Body of pancreas (tissue), 4 donors: Measurements from ENCODE around the gene IER5. TPM values are rescaled to one million over a fixed set of nuclear protein-coding genes. Genes with fewer than 3 reads are reported as not detected.

Experiments
- ATAC-seq: fragments of 150-250 bp; one replicate; pipeline ENCODE4 v1.9.1; 2016
- DNase-seq, 4 donors: peaks; one replicate each; pipeline ENCODE4 v3.0.0-alpha.2; 2019
- H3K27ac ChIP-seq, 4 donors: fragments of 200-600 bp; sonication (generic); 1 replicate in 3 of 4; 2 replicates in 1 of 4; pipeline versions ENCODE4 v1.5.1 to v1.6.1; 2016 to 2019; ENCODE audit warnings: mild to moderate bottlenecking in 1 of 4, mixed read lengths in 1 of 4, moderate library complexity in 1 of 4
- H3K27me3 ChIP-seq, 2 donors: fragments of 200-600 bp; sonication (generic); one replicate each; pipeline ENCODE4 v1.6.0; 2016; ENCODE audit warnings: mild to moderate bottlenecking in 1 of 2
- H3K36me3 ChIP-seq, 2 donors: fragments of 200-600 bp; sonication (generic); replicated peaks in 1 of 2; 2 replicates each; pipeline ENCODE4 v1.5.1; 2016; ENCODE audit warnings: low read depth in 2 of 2; ENCODE audit not compliant: insufficient read depth in 1 of 2
- H3K4me1 ChIP-seq: fragments of 200-600 bp; sonication (generic); one replicate; pipeline ENCODE4 v1.6.0; 2016
- H3K4me3 ChIP-seq, 2 donors: fragments of 200-600 bp; sonication (generic); 1 replicate in 1 of 2; 2 replicates in 1 of 2; pipeline ENCODE4 v1.5.1; 2016 to 2019
- H3K9me3 ChIP-seq, 3 donors: fragments of 200-600 bp; sonication (generic); 1 replicate in 2 of 3; 2 replicates in 1 of 3; pipeline ENCODE4 v1.5.1; 2016
- POLR2A ChIP-seq, 3 donors: fragments of 450-650 bp; IDR thresholded peaks; one replicate each; pipeline ENCODE4 v1.6.1; 2016; ENCODE audit warnings: antibody characterized with exemption in 3 of 3, mild to moderate bottlenecking in 2 of 3
- WGBS, 2 donors: methylation state at CpG; one replicate each; pipeline ENCODE4 v1.1.5; 2017; 5-methylcytosine and 5-hydroxymethylcytosine counted together
- intact Hi-C: fragments of 100-400 bp; cut with DNase I; formaldehyde crosslinking; loops from one replicate; pipeline ENCODE4 v1.15.1; 2023
- total RNA-seq, 2 donors: library from RNA; depleted of rRNA; stranded (reverse); fragments of >200 nt; gene quantifications; one replicate each; pipeline ENCODE4 v1.1.0, GENCODE V29; 2016
- TF ChIP-seq, protein P1 (sequence below), 7 experiments: fragments of 450-650 bp in 4 of 7; fragments of 200-600 bp in 3 of 7; sonication (generic) in 3 of 7; IDR thresholded peaks; one replicate each; pipeline ENCODE4 v1.5.1; 2016 to 2019; ENCODE audit warnings: antibody characterized with exemption in 7 of 7

IER5 gene
- total RNA-seq, 2 donors from 2014 or later: 6.6 to 6.7 TPM

DNA sequence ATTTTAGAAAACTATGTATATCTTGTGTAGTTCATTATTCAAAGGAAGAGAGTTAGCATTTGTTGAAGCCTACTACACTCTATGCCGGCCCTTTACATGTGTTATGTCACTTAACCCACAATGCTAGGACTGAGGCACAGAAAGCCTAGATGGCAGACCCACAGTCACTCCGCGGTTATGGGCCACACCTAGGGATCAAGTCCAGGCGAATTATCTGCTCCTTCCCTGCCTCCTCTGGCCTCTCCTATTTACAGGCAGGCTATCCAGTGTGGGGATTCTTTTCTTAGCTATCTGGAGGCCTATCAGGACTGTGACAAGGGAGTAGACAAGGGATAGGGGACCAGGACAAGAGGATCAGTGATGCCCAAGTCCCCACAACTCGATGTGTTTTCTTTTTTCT lies 33.0 kb downstream of the IER5 start:
- ATAC-seq: no peak
- intact Hi-C loops: no loop called here

DNA sequence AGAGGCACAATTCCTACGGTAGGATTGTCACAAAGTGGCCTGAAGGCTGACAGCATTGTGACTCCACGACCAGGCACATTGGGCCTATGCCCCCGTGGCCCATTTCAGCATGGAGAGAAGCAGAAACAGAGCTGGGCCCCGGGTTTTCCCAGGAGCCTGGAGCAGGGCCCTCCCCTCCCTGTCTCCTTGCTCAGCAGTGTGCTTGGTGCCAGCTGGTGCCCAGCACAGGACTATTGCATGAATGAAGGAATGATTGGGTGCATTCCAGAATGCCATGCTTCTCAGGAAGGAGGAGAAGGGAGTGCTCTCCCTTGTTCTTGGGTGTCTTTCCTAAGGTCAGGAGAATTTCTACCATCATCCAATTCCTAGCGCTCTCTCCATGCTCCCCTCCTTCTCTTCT lies 33.7 kb downstream of the IER5 start:
- 76 to 95% methylated on average over 1 to 5 of the region's 5 CpGs for WGBS, 2 donors
- no peak overlapping the region for H3K27ac ChIP-seq
- intact Hi-C loops: no loop called here
- DNase-seq (no peak), ATAC-seq (no peak)
- H3K27me3 ChIP-seq: no peaks in the 10 kb centered on the region
- no peaks in the 10 kb centered on the region for H3K9me3 ChIP-seq
- H3K4me1 ChIP-seq: no peaks in the 10 kb centered on the region
- H3K36me3 ChIP-seq: no peaks in the 10 kb centered on the region
- H3K4me3 ChIP-seq: no peak overlapping the region
- TF ChIP-seq, protein P1, sequence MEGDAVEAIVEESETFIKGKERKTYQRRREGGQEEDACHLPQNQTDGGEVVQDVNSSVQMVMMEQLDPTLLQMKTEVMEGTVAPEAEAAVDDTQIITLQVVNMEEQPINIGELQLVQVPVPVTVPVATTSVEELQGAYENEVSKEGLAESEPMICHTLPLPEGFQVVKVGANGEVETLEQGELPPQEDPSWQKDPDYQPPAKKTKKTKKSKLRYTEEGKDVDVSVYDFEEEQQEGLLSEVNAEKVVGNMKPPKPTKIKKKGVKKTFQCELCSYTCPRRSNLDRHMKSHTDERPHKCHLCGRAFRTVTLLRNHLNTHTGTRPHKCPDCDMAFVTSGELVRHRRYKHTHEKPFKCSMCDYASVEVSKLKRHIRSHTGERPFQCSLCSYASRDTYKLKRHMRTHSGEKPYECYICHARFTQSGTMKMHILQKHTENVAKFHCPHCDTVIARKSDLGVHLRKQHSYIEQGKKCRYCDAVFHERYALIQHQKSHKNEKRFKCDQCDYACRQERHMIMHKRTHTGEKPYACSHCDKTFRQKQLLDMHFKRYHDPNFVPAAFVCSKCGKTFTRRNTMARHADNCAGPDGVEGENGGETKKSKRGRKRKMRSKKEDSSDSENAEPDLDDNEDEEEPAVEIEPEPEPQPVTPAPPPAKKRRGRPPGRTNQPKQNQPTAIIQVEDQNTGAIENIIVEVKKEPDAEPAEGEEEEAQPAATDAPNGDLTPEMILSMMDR (IDR thresholded peaks at IDR 0.05): no peak
- no peak for TF ChIP-seq POLR2A (IDR thresholded peaks at IDR 0.05)

More for the DNA sequence above, 33.0 kb downstream of the IER5 start:
- no peak overlapping the region for H3K4me3 ChIP-seq
- DNase-seq: no peak
- H3K27ac ChIP-seq: no peak overlapping the region
- H3K36me3 ChIP-seq: no peaks in the 10 kb centered on the region
- no peaks in the 10 kb centered on the region for H3K4me1 ChIP-seq
- H3K27me3 ChIP-seq: no peaks in the 10 kb centered on the region
- 83 to 86% methylated on average over 5 of the region's 5 CpGs for WGBS, 2 donors
- TF ChIP-seq, protein P1 (IDR thresholded peaks at IDR 0.05): no peak
- TF ChIP-seq POLR2A (IDR thresholded peaks at IDR 0.05): no peak
- H3K9me3 ChIP-seq: no peaks in the 10 kb centered on the region

DNA sequence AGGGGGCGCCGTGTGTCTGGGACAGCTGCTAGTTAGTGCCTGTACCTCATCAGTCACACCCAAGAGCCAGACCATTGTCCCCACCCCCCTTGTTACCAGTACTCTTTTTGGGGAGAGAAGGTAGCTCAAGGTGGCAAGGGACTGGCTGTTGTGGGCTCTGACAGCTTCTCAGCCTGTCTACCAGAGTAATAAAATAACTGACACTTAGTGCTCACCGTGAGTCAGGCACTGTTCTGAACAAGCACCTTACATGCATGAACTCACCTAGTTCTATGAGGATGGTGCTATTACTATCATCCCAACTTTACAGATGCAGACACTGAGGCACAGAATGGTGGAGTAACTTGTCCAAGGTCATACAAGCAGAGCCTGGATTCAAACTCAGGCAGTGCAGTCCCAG lies 34.7 kb downstream of the IER5 start:
- Histone ChIP-seq H3K36me3 (no peaks in the 10 kb centered on the region), H3K27me3 (no peaks in the 10 kb centered on the region), H3K4me3 (no peak overlapping the region), H3K4me1 (no peaks in the 10 kb centered on the region), H3K27ac (no peak overlapping the region), H3K9me3 (no peaks in the 10 kb centered on the region)
- no peak for DNase-seq
- no peak for ATAC-seq
- TF ChIP-seq POLR2A (IDR thresholded peaks at IDR 0.05): no peak
- TF ChIP-seq, protein P1 (IDR thresholded peaks at IDR 0.05): no peak
- 75 to 91% methylated on average over 3 of the region's 3 CpGs for WGBS, 2 donors
- intact Hi-C loops: no loop called here

DNA sequence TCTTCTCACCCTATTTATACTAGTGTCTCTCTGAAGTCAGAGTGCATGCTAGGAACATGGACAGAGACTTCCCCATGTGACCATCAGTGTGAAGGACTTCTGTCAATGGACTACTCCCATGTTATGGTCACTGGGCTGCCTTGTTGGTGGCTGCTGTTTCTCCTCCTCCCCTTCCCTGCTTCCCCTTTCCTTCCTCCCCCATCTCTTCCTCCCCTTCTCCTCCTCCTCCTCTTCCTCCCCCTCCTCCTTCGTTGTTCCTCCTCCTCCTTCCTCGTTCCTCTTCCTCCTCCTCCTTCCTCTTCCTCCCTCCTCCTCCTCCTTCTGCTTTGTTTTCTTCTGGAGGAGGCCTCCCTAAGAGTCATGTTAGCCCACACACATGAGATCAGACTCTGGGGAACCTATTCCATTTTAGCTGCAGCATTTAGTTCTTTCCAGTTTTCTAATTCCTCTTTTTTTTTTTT lies 35.8 kb downstream of the IER5 start:
- TF ChIP-seq, protein P1 (IDR thresholded peaks at IDR 0.05): no peak
- no peak for TF ChIP-seq POLR2A (IDR thresholded peaks at IDR 0.05)
- H3K4me1 ChIP-seq: no peaks in the 10 kb centered on the region
- no peaks in the 10 kb centered on the region for H3K36me3 ChIP-seq
- intact Hi-C loops: no loop called here
- no peaks in the 10 kb centered on the region for H3K27me3 ChIP-seq
- peak in 1 of 4 donors; percentile 55 for DNase-seq
- no peaks in the 10 kb centered on the region for H3K9me3 ChIP-seq
- 20 to 25% methylated on average over 1 to 2 of the region's 2 CpGs for WGBS, 2 donors
- ATAC-seq: no peak
- no peak overlapping the region for H3K4me3 ChIP-seq
- no peak overlapping the region for H3K27ac ChIP-seq

DNA sequence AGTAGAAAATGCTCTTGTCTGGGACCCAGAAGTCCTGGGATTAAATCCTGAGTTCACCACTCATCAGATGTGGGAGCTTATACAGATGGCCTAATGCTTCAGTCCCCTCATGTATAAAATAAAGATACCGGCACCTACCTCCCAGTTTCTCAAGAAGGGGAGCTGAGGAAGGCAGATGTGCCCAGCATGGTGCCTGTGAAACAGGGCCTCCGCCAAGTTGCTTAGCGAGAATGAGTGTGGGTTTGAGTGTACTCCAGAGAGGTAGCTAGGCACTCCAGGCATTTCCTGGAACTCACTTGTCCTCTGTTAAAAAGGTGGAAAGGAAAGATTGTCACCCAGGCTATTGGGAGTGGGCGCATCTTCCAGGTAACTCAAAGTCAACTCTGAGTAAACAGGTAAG lies 37.8 kb downstream of the IER5 start:
- no peak for ATAC-seq
- Histone ChIP-seq H3K27me3 (no peaks in the 10 kb centered on the region), H3K4me3 (no peak overlapping the region), H3K9me3 (no peaks in the 10 kb centered on the region), H3K4me1 (no peaks in the 10 kb centered on the region), H3K36me3 (no peaks in the 10 kb centered on the region), H3K27ac (no peak overlapping the region)
- TF ChIP-seq, protein P1 (IDR thresholded peaks at IDR 0.05): no peak
- TF ChIP-seq POLR2A (IDR thresholded peaks at IDR 0.05): no peak
- intact Hi-C loops: no loop called here
- no peak for DNase-seq
- WGBS, 2 donors: 64 to 72% methylated on average over 4 of the region's 4 CpGs
